SK-N-MC (cell line): ENCODE data around the gene KCNN4.

Source experiments
- EZH2 ChIP-seq: fragments of 200-600 bp; sonication (generic); IDR thresholded peaks from one replicate; pipeline ENCODE4 v1.6.1; 2017; ENCODE audit warnings: antibody characterized with exemption
- FOXP2 ChIP-seq: optimal IDR thresholded peaks from 2 replicates; pipeline ENCODE3; 2011; ENCODE audit warnings: mild to moderate bottlenecking, moderate library complexity; ENCODE audit not compliant: insufficient read depth; ENCODE audit errors: extremely low read length, control extremely low read depth
- POLR2AphosphoS5 ChIP-seq: IDR thresholded peaks from 2 replicates; pipeline ENCODE4 v1.6.1; 2012; ENCODE audit warnings: mild to moderate bottlenecking, low read depth, low read length, borderline replicate concordance

- TF ChIP-seq EZH2 (no peak), POLR2AphosphoS5 (no peak), FOXP2 (no peak)
Measured at GRCh38 chr19:43776286-43776685, 4.5 kb downstream of the KCNN4 start.
